B cell (primary cell): ENCODE data around the gene CD4. TPM values are rescaled to one million over a fixed set of nuclear protein-coding genes. Genes with fewer than 3 reads are reported as not detected.

ENCODE experiments used
- ATAC-seq: fragments of 200-7000 bp; cut with Tn5 transposase; one replicate; pipeline ENCODE4 v1.10.0; 2021; ENCODE audit warnings: low read depth, mild to moderate bottlenecking, moderate number of reproducible peaks, moderate library complexity
- CTCF ChIA-PET: fragments of 350-600 bp; sonication (Branson Sonifier 250); formaldehyde crosslinking; loops from one replicate; lab custom pipeline; 2021; ENCODE audit warnings: antibody characterized with exemption, inconsistent platforms; lab: Charles Lee
- POLR2A ChIA-PET: fragments of 350-600 bp; sonication (Branson Sonifier 250); formaldehyde crosslinking; loops from one replicate; lab custom pipeline; 2021; ENCODE audit warnings: antibody characterized with exemption; lab: Charles Lee
- DNase-seq: peaks from one replicate; pipeline ENCODE4 v3.0.0; 2013
- H2AFZ ChIP-seq: 2 replicates; pipeline ENCODE4 v1.6.1; 2012; ENCODE audit warnings: mild to moderate bottlenecking, low read depth, low read length; ENCODE audit not compliant: insufficient read depth, poor library complexity, severe bottlenecking
- H3K27ac ChIP-seq, 2 donors: 1 replicate in 1 of 2; 2 replicates in 1 of 2; pipeline ENCODE4 v1.5.1; 2012 to 2013; ENCODE audit warnings: low read length in 2 of 2, mild to moderate bottlenecking in 2 of 2, moderate library complexity in 1 of 2
- H3K27me3 ChIP-seq, 4 experiments: fragments of 200-600 bp in 1 of 4; sonication (generic) in 1 of 4; replicated peaks in 1 of 4; 1 replicate in 2 of 4; 2 replicates in 2 of 4; pipeline versions ENCODE4 v1.6.1 to v1.7.0; 2013 to 2016; ENCODE audit warnings: low read length in 3 of 4, mild to moderate bottlenecking in 2 of 4, mixed read lengths in 1 of 4, moderate library complexity in 1 of 4; ENCODE audit not compliant: insufficient read depth in 4 of 4, control insufficient read depth in 3 of 4; ENCODE audit errors: control extremely low read depth in 1 of 4
- H3K36me3 ChIP-seq, 2 experiments: replicated peaks in 1 of 2; 1 replicate in 1 of 2; 2 replicates in 1 of 2; pipeline versions ENCODE4 v1.6.1 to v1.7.1; 2013; ENCODE audit warnings: low read length in 1 of 2; ENCODE audit not compliant: insufficient read depth in 2 of 2, control insufficient read depth in 1 of 2; ENCODE audit errors: control extremely low read depth in 1 of 2, extremely low read depth in 1 of 2
- H3K4me1 ChIP-seq, 2 donors: fragments of 200-600 bp in 1 of 2; sonication (generic) in 1 of 2; 1 replicate in 1 of 2; 2 replicates in 1 of 2; pipeline versions ENCODE4 v1.5.1 to v1.6.1; 2013 to 2017; ENCODE audit warnings: low read length in 2 of 2; ENCODE audit not compliant: control insufficient read depth in 2 of 2, insufficient read depth in 2 of 2
- H3K4me2 ChIP-seq: replicated peaks from 2 replicates; pipeline ENCODE3; 2012; ENCODE audit warnings: mild to moderate bottlenecking, low read depth, low read length; ENCODE audit not compliant: poor library complexity, severe bottlenecking
- H3K4me3 ChIP-seq, 5 experiments: fragments of 200-600 bp in 1 of 5; sonication (generic) in 1 of 5; 1 replicate in 3 of 5; 2 replicates in 2 of 5; pipeline versions ENCODE4 v1.5.1 to v1.7.0; 2011 to 2016; ENCODE audit warnings: low read length in 4 of 5, mild to moderate bottlenecking in 4 of 5, low read depth in 2 of 5, control low read depth in 1 of 5, moderate library complexity in 1 of 5; ENCODE audit not compliant: insufficient read depth in 1 of 5; ENCODE audit errors: control extremely low read depth in 1 of 5, extremely low read depth in 1 of 5
- H3K79me2 ChIP-seq: fragments of 200-600 bp; sonication (generic); one replicate; pipeline ENCODE4 v1.6.0; 2016; ENCODE audit warnings: low read length; ENCODE audit not compliant: control insufficient read depth, insufficient read depth
- H3K9ac ChIP-seq: fragments of 200-600 bp; sonication (generic); 2 replicates; pipeline ENCODE4 v1.6.1; 2017; ENCODE audit warnings: mild to moderate bottlenecking, low read length, moderate library complexity
- H3K9me3 ChIP-seq, 3 donors: one replicate each; pipeline versions ENCODE4 v1.6.1 to v1.7.1; 2013; ENCODE audit warnings: low read length in 2 of 3; ENCODE audit not compliant: control insufficient read depth in 2 of 3, insufficient read depth in 1 of 3; ENCODE audit errors: control extremely low read depth in 1 of 3
- H4K20me1 ChIP-seq: 2 replicates; pipeline ENCODE4 v1.6.0; 2012; ENCODE audit warnings: mild to moderate bottlenecking, low read length; ENCODE audit not compliant: insufficient read depth, control insufficient read depth, poor library complexity, severe bottlenecking
- H3K27ac Mint-ChIP-seq: one replicate; pipeline ENCODE4 v1.8.0; 2021; ENCODE audit warnings: mixed read lengths
- H3K27me3 Mint-ChIP-seq: one replicate; pipeline ENCODE4 v1.8.0; 2021; ENCODE audit warnings: mixed read lengths
- H3K4me1 Mint-ChIP-seq: one replicate; pipeline ENCODE4 v1.8.0; 2021; ENCODE audit warnings: mixed read lengths
- H3K4me3 Mint-ChIP-seq: one replicate; pipeline ENCODE4 v1.8.0; 2021; ENCODE audit warnings: mixed read lengths
- H3K9me3 Mint-ChIP-seq: one replicate; pipeline ENCODE4 v1.8.0; 2022; ENCODE audit warnings: mixed read lengths; ENCODE audit not compliant: insufficient read depth
- CTCF ChIP-seq: fragments of 200-600 bp; IDR thresholded peaks from one replicate; pipeline ENCODE4 v1.8.0; 2022; ENCODE audit warnings: antibody characterized with exemption, mild to moderate bottlenecking
- EZH2 ChIP-seq: IDR thresholded peaks from 2 replicates; pipeline ENCODE4 v1.6.1; 2012; ENCODE audit warnings: borderline replicate concordance, low read depth, mild to moderate bottlenecking, moderate library complexity, low read length; ENCODE audit not compliant: insufficient read depth, poor library complexity, severe bottlenecking
- WGBS: methylation state at CpG from one replicate; pipeline ENCODE4 v1.1.5; 2013; ENCODE audit warnings: missing lambda C conversion rate; ENCODE audit not compliant: insufficient coverage; 5-methylcytosine and 5-hydroxymethylcytosine counted together
- intact Hi-C: fragments of 100-400 bp; cut with micrococcal nuclease; formaldehyde crosslinking; loops from one replicate; pipeline ENCODE4 v1.10.0; 2022
- polyA plus RNA-seq: library from polyadenylated mRNA; depleted of rRNA; stranded (reverse); fragments of >200 nt; gene quantifications from 2 replicates; pipeline ENCODE4 v1.2.3, GENCODE V29; 2012
- total RNA-seq, 2 donors: library from RNA; stranded (reverse); fragments of 120-200 nt in 1 of 2; gene quantifications; 1 replicate in 1 of 2; 2 replicates in 1 of 2; pipeline versions ENCODE4 v1.2.3 to v1.2.4, GENCODE V29; 2013 to 2022

The CD4 gene
- total and polyA plus RNA-seq, 2 donors (not counting 1 experiment from before 2014, with no cell fraction given), result 0.49 to 2.2 TPM

- H3K4me2 ChIP-seq, result peak overlapping the region; percentile 94
- Mint-ChIP-seq H3K4me3 (peak overlapping the region; percentile 96), H3K27ac (peak overlapping the region; percentile 99), H3K27me3 (no peaks in the 10 kb centered on the region), H3K9me3 (no peaks in the 10 kb centered on the region), H3K4me1 (peaks cover 22% of the 10 kb centered on the region)
- peak overlapping the region; percentile 88 for H3K9ac ChIP-seq
- DNase-seq (no peak), ATAC-seq (no peak)
- H3K4me3 ChIP-seq, result no peak overlapping the region
- no peak for TF ChIP-seq CTCF
- peaks cover 10% of the 10 kb centered on the region for H3K79me2 ChIP-seq
- peak overlapping the region in 1 of 2 donors; percentile 96 for H3K27ac ChIP-seq
- H3K27me3 ChIP-seq, result no peaks in the 10 kb centered on the region
- H4K20me1 ChIP-seq, result no peaks in the 10 kb centered on the region
- intact Hi-C loops, result loop anchor here (2.0 kb wide), 2 partner anchors 121 to 145 kb away; partner anchors contain the start of genes CHD4 and SPSB2
- H3K36me3 ChIP-seq, result peaks cover 1 to 49% of the 10 kb centered on the region in 2 experiments
- 100% methylated on average over 3 of the region's 7 CpGs for WGBS
- CTCF ChIA-PET, result interaction anchor here (0.8 to 6.4 kb wide), 9 partner anchors 16 to 122 kb away, joined by 3 to 109 read pairs (median 22); partner anchors contain the start of genes COPS7A, PTMS, SPSB2 and ZNF384
- POLR2A ChIA-PET, result no interaction called here
- peaks cover 13 to 14% of the 10 kb centered on the region in 2 donors for H3K4me1 ChIP-seq
- H2AFZ ChIP-seq, result no peak overlapping the region
- no peaks in the 10 kb centered on the region for H3K9me3 ChIP-seq
These were observed 37.6 kb upstream of the CD4 start for GRCh38 chr12:6751767-6752166.

GRCh38 chr12:6752167-6752920 lies 37.0 kb upstream of the CD4 start:
- intact Hi-C loops, result loop anchor here (2.0 kb wide), 2 partner anchors 120 to 146 kb away; partner anchors contain the start of genes CHD4 and SPSB2
- Histone ChIP-seq H3K27me3 (no peaks in the 10 kb centered on the region), H3K36me3 (peaks cover 1 to 44% of the 10 kb centered on the region in 2 experiments), H2AFZ (peak overlapping the region; percentile 83), H4K20me1 (no peaks in the 10 kb centered on the region), H3K4me1 (peaks cover 13 to 14% of the 10 kb centered on the region in 2 donors), H3K4me2 (peak overlapping the region; percentile 94), H3K27ac (peak overlapping the region; percentile 93 to 96), H3K9ac (peak overlapping the region; percentile 88), H3K4me3 (peak overlapping the region; percentile 75 to 93 (median 79)), H3K9me3 (no peaks in the 10 kb centered on the region), H3K79me2 (peaks cover 10% of the 10 kb centered on the region)
- ChIA-PET CTCF (interaction anchor here (0.8 to 6.4 kb wide), 28 partner anchors 9 to 355 kb away, joined by 3 to 109 read pairs (median 7); partner anchors contain the start of genes CDCA3, COPS7A, LPAR5 and LPCAT3), POLR2A (interaction anchor here (0.9 to 2.4 kb wide), 14 partner anchors 14 to 259 kb away, joined by 3 to 30 read pairs (median 5); partner anchors contain the start of genes C12orf57, CDCA3, COPS7A and MRPL51)
- Mint-ChIP-seq H3K9me3 (no peaks in the 10 kb centered on the region), H3K27me3 (peaks cover 3% of the 10 kb centered on the region), H3K4me3 (peak overlapping the region; percentile 96), H3K4me1 (peaks cover 17% of the 10 kb centered on the region), H3K27ac (peak overlapping the region; percentile 99)
- 13% methylated on average over 23 of the region's 24 CpGs for WGBS
- DNase-seq (no peak), ATAC-seq (no peak)
- TF ChIP-seq CTCF (no peak), EZH2 (no peak)
